GM23248 (cell line): ENCODE measurements around the gene KCNH2. TPM values are rescaled to one million over a fixed set of nuclear protein-coding genes. Genes with fewer than 3 reads are reported as not detected.

Experiments used
- DNase-seq: peaks from one replicate; pipeline ENCODE4 v3.0.0-alpha.2; 2015
- H2AFZ ChIP-seq: fragments of 200-600 bp; sonication (generic); 2 replicates; pipeline ENCODE4 v1.6.1; 2016; ENCODE audit warnings: antibody characterized with exemption
- H3F3A ChIP-seq: fragments of 200-600 bp; sonication (generic); 2 replicates; pipeline ENCODE4 v1.6.1; 2016; ENCODE audit warnings: mild to moderate bottlenecking, antibody characterized with exemption, mixed run types; ENCODE audit not compliant: insufficient read depth
- H3K27ac ChIP-seq: fragments of 200-600 bp; sonication (generic); 2 replicates; pipeline ENCODE4 v1.5.1; 2016; ENCODE audit warnings: mild to moderate bottlenecking
- H3K27me3 ChIP-seq: fragments of 200-600 bp; sonication (generic); replicated peaks from 2 replicates; pipeline ENCODE4 v1.6.1; 2016; ENCODE audit warnings: mild to moderate bottlenecking; ENCODE audit not compliant: insufficient read depth
- H3K36me3 ChIP-seq: fragments of 200-600 bp; sonication (generic); 2 replicates; pipeline ENCODE4 v1.6.1; 2016; ENCODE audit warnings: low read depth, mild to moderate bottlenecking
- H3K4me1 ChIP-seq: fragments of 200-600 bp; sonication (generic); 2 replicates; pipeline ENCODE4 v1.6.1; 2016; ENCODE audit warnings: mild to moderate bottlenecking; ENCODE audit not compliant: insufficient read depth
- H3K4me2 ChIP-seq: fragments of 200-600 bp; sonication (generic); one replicate; pipeline ENCODE4 v1.6.1; 2016; ENCODE audit warnings: mild to moderate bottlenecking; ENCODE audit not compliant: unreplicated experiment
- H3K4me3 ChIP-seq: fragments of 200-600 bp; sonication (generic); 2 replicates; pipeline ENCODE4 v1.5.1; 2016; ENCODE audit warnings: mild to moderate bottlenecking
- H3K79me2 ChIP-seq: fragments of 200-600 bp; sonication (generic); 2 replicates; pipeline ENCODE4 v1.6.1; 2016; ENCODE audit warnings: mild to moderate bottlenecking; ENCODE audit not compliant: insufficient read depth
- H3K9ac ChIP-seq: fragments of 200-600 bp; sonication (generic); 2 replicates; pipeline ENCODE4 v1.6.1; 2016; ENCODE audit warnings: mild to moderate bottlenecking
- H3K9me2 ChIP-seq: fragments of 200-600 bp; sonication (generic); 2 replicates; pipeline ENCODE4 v1.6.1; 2016; ENCODE audit warnings: mixed run types, mild to moderate bottlenecking, moderate library complexity; ENCODE audit not compliant: insufficient read depth
- H3K9me3 ChIP-seq: fragments of 200-600 bp; sonication (generic); one replicate; pipeline ENCODE4 v1.6.1; 2017; ENCODE audit warnings: low read depth
- H4K20me1 ChIP-seq: fragments of 200-600 bp; sonication (generic); 2 replicates; pipeline ENCODE4 v1.6.0; 2016; ENCODE audit not compliant: insufficient read depth
- EZH2 ChIP-seq: fragments of 200-600 bp; sonication (generic); IDR thresholded peaks from 2 replicates; pipeline ENCODE4 v1.6.1; 2018; ENCODE audit warnings: antibody characterized with exemption, mild to moderate bottlenecking; ENCODE audit not compliant: insufficient read depth, poor library complexity, severe bottlenecking
- EZH2phosphoT487 ChIP-seq: fragments of 200-600 bp; sonication (generic); IDR thresholded peaks from 2 replicates; pipeline ENCODE4 v1.6.1; 2018; ENCODE audit warnings: antibody characterized with exemption, moderate library complexity, mild to moderate bottlenecking, low read depth; ENCODE audit not compliant: insufficient read depth
- WGBS, 2 experiments: methylation state at CpG; one replicate each; pipeline ENCODE4 v1.1.6; 2015 to 2017; ENCODE audit warnings: low lambda C conversion rate in 2 of 2, low coverage in 1 of 2; ENCODE audit errors: missing lambda C conversion rate in 2 of 2; 5-methylcytosine and 5-hydroxymethylcytosine counted together
- in situ Hi-C: fragments of 300-500 bp; cut with MboI; formaldehyde crosslinking; loops from 2 replicates; pipeline ENCODE4 v1.15.0; 2020
- polyA plus RNA-seq: library from polyadenylated mRNA; unstranded; fragments of >200 nt; fragmentation: Nextera tagmentation; extraction: Ambion mirVana; gene quantifications from 2 replicates; pipeline ENCODE4 v1.2.1, GENCODE V29; 2016
- total RNA-seq: library from RNA; depleted of rRNA; stranded (reverse); fragments of >200 nt; shearing (Covaris generic); gene quantifications from 2 replicates; pipeline ENCODE4 v1.2.3, GENCODE V29; 2014

Gene KCNH2
- total and polyA plus RNA-seq, 2 experiments from 2014 or later: not detected

DNA sequence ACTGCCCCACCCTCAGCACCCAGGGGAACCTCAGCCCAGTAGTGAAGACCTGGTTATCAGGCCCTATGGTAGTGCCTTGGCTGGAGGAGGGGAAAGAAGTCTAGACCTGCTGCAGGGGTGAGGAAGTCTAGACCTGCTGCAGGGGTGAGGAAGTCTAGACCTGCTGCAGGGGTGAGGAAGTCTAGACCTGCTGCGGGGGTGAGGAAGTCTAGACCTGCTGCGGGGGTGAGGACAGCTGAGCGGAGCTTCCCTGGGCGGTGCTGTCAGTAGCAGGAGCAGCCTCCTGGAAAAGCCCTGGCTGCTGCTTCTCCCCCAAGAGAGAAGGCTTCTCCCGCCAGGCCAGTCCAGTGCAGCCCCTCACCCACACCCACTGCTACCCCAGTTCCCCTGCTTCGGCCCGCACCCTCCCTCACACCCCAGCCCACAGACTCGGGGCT, 19.0 kb upstream of the KCNH2 start:
- Histone ChIP-seq H3K79me2 (no peaks in the 10 kb centered on the region), H3K4me2 (no peak overlapping the region), H2AFZ (no peak overlapping the region), H3K27me3 (no peaks in the 10 kb centered on the region), H3K27ac (no peak overlapping the region), H3K36me3 (no peaks in the 10 kb centered on the region), H3K9me2 (no peaks in the 10 kb centered on the region), H3K9me3 (no peaks in the 10 kb centered on the region), H3F3A (no peaks in the 10 kb centered on the region), H3K4me3 (no peak overlapping the region), H3K4me1 (no peaks in the 10 kb centered on the region), H3K9ac (no peak overlapping the region), H4K20me1 (no peaks in the 10 kb centered on the region)
- WGBS, 2 experiments: 91 to 94% methylated on average over 5 to 8 of the region's 8 CpGs
- no peak for TF ChIP-seq EZH2phosphoT487
- TF ChIP-seq EZH2: no peak
- DNase-seq: no peak
- in situ Hi-C loops: loop anchor here (10.0 kb wide), 1 partner anchor 58 kb away; the partner anchor contains the start of genes CDK5 and SLC4A2

DNA sequence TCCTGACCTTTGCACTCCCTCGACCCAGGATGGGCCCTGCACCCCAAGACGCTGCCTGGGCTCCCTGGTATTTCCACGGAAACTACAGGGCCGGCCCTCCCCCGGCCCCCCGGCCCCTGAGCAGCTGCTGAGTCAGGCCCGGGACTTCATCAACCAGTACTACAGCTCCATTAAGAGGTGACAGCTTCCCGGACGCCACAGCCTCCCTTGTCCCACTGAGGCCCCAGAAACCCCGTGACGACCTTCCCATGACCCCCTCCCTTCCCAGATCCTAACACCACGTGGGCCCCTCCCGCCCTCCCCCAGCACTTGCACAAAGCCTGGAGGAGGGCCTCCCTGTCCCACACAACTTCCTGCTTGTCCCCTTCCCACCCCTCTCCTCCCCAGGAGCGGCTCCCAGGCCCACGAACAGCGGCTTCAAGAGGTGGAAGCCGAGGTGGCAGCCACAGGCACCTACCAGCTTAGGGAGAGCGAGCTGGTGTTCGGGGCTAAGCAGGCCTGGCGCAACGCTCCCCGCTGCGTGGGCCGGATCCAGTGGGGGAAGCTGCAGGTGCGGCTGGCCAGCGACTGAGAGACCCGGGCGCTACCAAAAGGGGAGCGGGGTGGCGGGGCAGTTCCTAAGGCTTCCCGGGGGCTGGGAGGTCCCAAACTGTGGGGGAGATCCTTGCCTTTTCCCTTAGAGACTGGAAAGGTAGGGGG, 18.4 kb upstream of the KCNH2 start:
- 16 to 41% methylated on average over 18 to 31 of the region's 31 CpGs for WGBS, 2 experiments
- Histone ChIP-seq H3K9ac (no peak overlapping the region), H3K9me3 (no peaks in the 10 kb centered on the region), H3K4me3 (no peak overlapping the region), H3K36me3 (no peaks in the 10 kb centered on the region), H3K4me1 (no peaks in the 10 kb centered on the region), H3K4me2 (no peak overlapping the region), H3K27ac (no peak overlapping the region), H3F3A (no peaks in the 10 kb centered on the region), H3K9me2 (no peaks in the 10 kb centered on the region), H3K79me2 (no peaks in the 10 kb centered on the region), H2AFZ (no peak overlapping the region), H3K27me3 (no peaks in the 10 kb centered on the region), H4K20me1 (no peaks in the 10 kb centered on the region)
- no peak for TF ChIP-seq EZH2phosphoT487
- TF ChIP-seq EZH2: no peak
- DNase-seq: no peak
- in situ Hi-C loops: loop anchor here (10.0 kb wide), 1 partner anchor 58 kb away; the partner anchor contains the start of genes CDK5 and SLC4A2

DNA sequence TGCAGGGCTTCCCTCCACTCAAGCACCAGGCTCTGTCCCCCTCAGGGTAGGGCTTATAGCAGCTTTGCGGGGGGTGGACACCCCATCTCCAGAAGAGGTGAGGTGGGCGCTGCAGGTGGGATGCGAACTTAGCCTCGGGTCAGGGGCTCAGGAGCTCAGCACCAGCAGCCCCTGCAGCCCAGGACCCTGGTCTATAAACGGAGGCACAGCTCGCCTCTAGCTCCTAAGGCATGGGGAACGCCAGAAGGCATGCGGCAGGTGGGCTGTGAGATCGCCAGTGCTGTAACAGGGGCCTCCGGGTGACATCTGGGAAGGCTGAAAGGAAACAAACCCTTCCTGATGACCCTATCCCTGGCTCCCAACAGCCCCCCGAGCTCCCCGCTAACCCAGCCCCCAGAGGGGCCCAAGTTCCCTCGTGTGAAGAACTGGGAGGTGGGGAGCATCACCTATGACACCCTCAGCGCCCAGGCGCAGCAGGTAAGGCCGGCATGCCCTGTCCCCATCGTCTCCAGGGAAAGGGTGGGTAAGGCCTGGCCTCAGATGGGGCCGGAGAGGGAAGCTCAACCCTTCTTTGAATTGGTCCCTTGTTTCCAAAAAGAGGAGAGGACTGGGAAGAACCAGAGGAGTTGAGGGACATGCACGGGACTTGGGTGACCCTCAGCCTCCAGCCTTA, 16.9 kb upstream of the KCNH2 start:
- H2AFZ ChIP-seq: no peak overlapping the region

DNA sequence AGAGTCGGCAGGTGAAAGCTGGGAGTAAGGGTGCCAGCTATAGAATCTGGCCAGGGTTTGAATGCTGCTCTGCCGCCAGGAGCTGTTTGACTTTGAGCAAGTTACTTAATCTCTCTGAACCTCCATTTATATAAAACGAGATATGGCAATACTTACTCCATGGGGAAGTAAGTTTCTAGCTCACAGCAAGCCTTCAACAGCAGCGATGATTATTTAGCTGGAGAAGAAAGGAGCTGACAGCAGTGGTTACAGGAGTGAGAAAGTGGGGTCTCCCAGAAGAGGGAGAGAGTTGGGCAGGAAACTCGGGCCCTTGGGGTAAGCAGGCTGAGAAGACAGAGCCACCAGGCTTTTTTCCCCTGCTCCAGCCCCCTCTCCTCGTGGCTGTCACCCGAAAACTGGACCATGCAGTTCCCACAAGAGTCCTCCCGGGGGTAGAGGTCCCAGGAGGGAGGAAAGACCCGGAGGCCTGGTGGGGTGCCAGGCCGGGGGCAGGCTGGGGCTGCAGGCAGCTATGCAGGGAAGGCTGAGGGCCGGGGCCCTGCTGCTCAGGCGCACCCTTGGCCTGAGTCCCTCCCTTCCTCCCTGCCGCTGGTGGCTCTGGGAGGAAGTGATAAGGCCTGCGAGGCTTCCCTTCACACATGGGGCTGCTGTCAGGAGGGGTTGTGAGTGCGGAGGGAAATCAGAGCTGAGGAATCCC, 16.2 kb upstream of the KCNH2 start:
- DNase-seq: no peak
- no peak for TF ChIP-seq EZH2phosphoT487
- TF ChIP-seq EZH2: no peak
- H3K9me3 ChIP-seq: no peaks in the 10 kb centered on the region
- H3K4me3 ChIP-seq: no peak overlapping the region
- no peaks in the 10 kb centered on the region for H4K20me1 ChIP-seq
- no peaks in the 10 kb centered on the region for H3K9me2 ChIP-seq
- no peaks in the 10 kb centered on the region for H3F3A ChIP-seq
- no peak overlapping the region for H3K4me2 ChIP-seq
- H3K36me3 ChIP-seq: no peaks in the 10 kb centered on the region
- WGBS, 2 experiments: 58% methylated on average over 11 to 15 of the region's 15 CpGs
- no peak overlapping the region for H3K27ac ChIP-seq
- no peaks in the 10 kb centered on the region for H3K4me1 ChIP-seq
- no peak overlapping the region for H3K9ac ChIP-seq
- in situ Hi-C loops: loop anchor here (10.0 kb wide), 1 partner anchor 61 kb away; the partner anchor contains the start of genes CDK5 and SLC4A2
- no peak overlapping the region for H2AFZ ChIP-seq
- no peaks in the 10 kb centered on the region for H3K27me3 ChIP-seq
- no peaks in the 10 kb centered on the region for H3K79me2 ChIP-seq

More for the DNA sequence above, 16.9 kb upstream of the KCNH2 start:
- H4K20me1 ChIP-seq: no peaks in the 10 kb centered on the region
- H3K9me2 ChIP-seq: no peaks in the 10 kb centered on the region
- in situ Hi-C loops: loop anchor here (10.0 kb wide), 1 partner anchor 60 kb away; the partner anchor contains the start of genes CDK5 and SLC4A2
- H3K36me3 ChIP-seq: no peaks in the 10 kb centered on the region
- H3K9ac ChIP-seq: no peak overlapping the region
- no peaks in the 10 kb centered on the region for H3K79me2 ChIP-seq
- TF ChIP-seq EZH2phosphoT487 (no peak), EZH2 (no peak)
- no peak overlapping the region for H3K27ac ChIP-seq
- no peak for DNase-seq
- no peak overlapping the region for H3K4me2 ChIP-seq
- H3K27me3 ChIP-seq: no peaks in the 10 kb centered on the region
- no peaks in the 10 kb centered on the region for H3K9me3 ChIP-seq
- no peaks in the 10 kb centered on the region for H3F3A ChIP-seq
- no peaks in the 10 kb centered on the region for H3K4me1 ChIP-seq
- no peak overlapping the region for H3K4me3 ChIP-seq
- WGBS, 2 experiments: 52 to 65% methylated on average over 15 to 19 of the region's 19 CpGs
